GM18507 (cell line): Measurements from ENCODE around the gene C10orf105.

Source experiments
- DNase-seq: peaks from one replicate; pipeline ENCODE4 v3.0.0; 2011; ENCODE audit warnings: low read depth; ENCODE audit not compliant: insufficient read length; ENCODE audit errors: extremely low spot score
- FAIRE-seq: peaks from 2 replicates; lab custom pipeline; 2011; peaks lifted over from hg19 to GRCh38; lab: Jason Lieb, UNC

Gene C10orf105

GRCh38 chr10:71740069-71740653, 20.6 kb upstream of the C10orf105 start:
- DNase-seq: no peak
- FAIRE-seq: no peak

DNA sequence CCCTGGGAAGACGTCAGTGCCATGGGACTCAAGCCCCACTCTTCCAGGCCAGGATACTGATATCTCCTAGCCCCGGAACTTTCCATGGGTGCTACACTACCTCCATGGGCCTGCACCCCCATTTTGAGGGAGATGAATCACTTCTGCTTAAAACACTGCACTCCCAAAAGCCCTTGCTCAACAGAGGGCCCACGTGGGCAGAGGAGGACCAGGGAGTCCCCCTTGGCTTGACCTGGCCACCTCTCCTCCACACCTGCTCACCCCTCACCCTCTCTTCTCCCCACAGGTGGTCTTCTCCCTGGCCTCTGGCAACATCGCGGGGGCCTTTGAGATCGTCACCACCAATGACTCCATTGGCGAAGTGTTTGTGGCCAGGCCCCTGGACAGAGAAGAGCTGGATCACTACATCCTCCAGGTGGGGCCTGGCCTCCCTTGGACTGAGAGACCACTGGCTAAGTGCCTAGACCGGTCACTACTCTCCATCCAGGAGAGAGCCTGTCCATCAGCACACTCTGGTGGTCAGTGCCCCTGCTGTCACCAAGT, 19.9 kb upstream of the C10orf105 start:
- FAIRE-seq (no peak), DNase-seq (no peak)

DNA sequence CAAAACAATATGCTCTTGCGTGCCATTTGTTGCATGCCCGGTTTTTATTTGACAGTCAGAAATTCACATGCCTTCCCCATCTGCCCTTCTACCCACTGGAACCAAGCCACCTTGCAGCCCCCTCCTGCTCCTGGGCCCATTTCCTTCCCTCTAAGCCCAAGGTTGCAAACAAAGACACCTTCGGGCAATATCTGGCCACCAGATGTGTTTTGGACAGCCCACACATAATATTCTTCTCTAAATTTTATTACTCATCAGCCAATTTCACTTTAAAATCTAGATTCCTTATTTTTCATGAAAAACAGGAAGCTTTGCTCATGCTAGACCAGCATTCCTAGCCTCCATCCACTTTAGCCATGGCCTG, 18.2 kb upstream of the C10orf105 start:
- no peak for FAIRE-seq

DNA sequence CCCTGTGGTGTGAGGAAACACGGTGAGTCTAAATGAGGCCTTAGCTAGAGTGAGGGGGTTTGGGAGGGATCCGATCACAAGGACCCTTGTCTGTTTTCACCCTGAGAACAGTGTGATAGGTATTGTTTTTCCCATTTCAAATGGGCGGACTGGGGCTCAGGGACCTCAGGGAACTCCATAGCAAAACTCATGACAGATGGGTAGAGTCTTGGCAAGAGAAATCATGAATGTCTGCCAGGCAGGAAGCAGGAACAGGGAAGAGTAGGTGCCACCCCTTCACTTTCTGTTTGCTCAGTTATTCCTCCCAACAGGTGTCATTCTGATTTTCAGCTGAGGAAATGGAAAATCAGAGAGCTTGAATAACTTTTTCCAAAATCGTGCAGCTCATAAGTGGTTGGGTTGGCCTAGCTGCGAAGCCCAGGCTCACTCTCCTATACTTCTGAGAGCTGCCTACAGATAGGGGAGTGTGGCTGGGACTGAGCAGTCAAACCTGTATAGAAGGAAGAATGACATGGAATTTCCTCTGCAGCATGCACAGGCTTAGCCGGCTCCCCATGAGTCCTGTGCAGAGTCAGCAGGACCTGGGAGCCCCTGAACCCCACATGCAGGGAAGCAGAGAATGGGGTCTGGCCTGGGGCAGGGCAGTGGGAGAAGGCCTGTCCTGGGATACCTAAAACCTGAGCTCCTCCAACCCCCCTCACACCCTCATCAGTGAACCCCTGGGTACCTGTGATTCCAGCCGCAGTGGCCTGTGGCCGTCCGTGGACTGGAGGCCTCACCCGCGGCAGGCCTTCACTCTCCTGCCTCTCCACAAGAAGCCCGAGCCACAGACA, 17.6 kb upstream of the C10orf105 start:
- FAIRE-seq: no peak
- no peak for DNase-seq

More for the DNA sequence above, 18.2 kb upstream of the C10orf105 start:
- DNase-seq: no peak

GRCh38 chr10:71736570-71736952, 17.0 kb upstream of the C10orf105 start:
- DNase-seq (no peak), FAIRE-seq (no peak)

DNA sequence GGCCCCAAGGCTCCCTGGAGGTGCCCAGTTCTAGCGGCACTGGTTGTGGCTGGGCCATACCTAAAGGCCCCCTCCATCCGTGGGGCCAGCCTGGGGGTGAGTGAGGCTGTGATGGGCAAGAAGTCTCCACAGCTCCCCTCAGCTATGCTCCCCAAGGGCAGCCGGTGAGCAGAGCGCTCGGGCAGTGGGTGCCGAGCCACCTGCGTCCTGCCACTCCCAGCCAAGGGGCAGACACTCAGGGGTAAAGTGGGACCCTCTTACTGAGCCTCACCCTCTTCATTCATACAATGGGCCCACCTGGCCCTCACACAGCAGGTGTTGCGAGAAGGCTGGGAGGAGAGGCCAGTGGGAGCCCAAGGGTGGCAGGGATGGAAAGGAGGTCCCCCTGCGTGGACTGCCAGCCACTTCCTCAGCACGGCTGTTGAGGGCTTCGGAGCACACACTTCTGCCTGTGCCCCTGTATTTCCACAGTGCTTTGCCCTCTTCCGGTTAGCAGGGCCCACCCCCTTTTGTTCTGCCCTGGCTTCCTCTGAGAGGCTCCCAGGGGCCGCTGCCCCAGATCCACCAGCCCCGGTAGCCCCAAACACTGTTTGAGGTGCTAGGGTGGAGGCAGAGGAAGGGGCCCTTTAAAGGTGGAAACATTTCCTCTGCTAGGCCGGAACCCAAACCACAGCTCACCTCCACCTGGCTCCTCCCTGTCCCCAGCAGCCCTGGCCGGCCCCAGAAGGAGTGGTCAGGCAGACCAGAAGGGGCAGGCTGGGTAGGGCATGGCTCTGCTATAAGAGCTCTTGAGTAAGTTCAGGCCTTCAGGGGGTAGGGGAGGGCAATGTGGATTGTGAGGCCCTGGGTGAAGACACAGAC, 16.4 kb upstream of the C10orf105 start:
- FAIRE-seq: peak; percentile 49
- no peak for DNase-seq

- no peak for FAIRE-seq
- no peak for DNase-seq
These were observed 15.2 kb upstream of the C10orf105 start for GRCh38 chr10:71734797-71735196.

GRCh38 chr10:71731791-71732190, 12.2 kb upstream of the C10orf105 start:
- no peak for DNase-seq

DNA sequence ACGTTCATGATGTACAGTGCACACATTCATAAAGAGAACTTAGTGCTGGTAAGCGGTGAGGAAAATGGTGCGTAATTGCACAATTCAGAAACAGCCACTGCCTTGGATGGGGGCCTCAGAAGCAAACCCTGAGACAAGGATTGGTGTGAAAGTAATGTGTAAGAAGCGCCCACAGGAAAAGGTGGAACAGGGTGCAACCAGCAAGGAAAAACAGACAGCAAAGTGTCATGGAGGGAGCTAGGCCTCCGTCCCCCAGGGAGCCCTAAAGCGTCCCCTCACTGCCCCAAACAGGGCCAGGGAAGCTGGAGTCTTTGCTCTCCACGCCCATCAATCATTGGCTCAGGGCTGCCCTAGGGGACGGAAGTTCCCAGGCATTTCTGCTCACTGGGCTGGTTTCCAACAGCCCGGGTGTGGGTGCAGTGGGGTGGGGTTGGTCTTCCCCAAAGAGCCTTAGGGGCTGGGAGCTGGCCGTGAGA, 9.6 kb upstream of the C10orf105 start:
- DNase-seq (no peak), FAIRE-seq (no peak)

More at GRCh38 chr10:71731791-71732190, 12.2 kb upstream of the C10orf105 start:
- no peak for FAIRE-seq

- peak; percentile 98 for FAIRE-seq
- DNase-seq: no peak
These were observed 8.5 kb upstream of the C10orf105 start for GRCh38 chr10:71727738-71728737.

DNA sequence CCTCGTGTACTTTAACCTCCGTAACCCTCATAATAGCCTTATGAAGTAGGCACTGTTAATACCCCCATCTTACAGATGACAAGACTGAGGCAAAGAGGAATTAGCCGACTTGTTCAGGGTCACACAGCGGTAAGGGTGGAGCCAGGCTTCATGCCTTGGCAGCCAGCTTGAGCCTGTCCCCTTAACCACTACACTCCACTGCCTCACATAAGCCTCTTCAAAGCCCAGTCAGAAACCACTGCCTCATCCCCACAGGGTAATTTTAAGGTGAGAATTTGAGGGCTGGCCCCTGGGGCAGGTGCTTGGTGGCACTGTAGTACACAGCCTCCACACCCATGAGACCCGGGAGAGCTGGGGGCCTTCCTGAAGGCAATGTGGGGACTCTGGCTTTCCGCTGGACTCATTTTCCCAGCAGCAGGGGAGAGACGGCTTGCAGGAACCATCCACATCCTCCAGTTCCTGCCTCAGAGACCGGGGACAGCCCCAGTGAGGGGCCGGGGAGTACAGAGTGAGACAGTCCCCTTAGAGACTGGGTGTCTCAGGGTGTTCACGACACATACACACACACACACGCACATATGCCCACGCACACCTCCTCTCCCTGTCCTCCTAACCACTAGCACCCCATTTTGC, 7.6 kb upstream of the C10orf105 start:
- no peak for FAIRE-seq
- no peak for DNase-seq

- DNase-seq (no peak), FAIRE-seq (no peak)
These were observed 7.1 kb upstream of the C10orf105 start for GRCh38 chr10:71726580-71727104.

DNA sequence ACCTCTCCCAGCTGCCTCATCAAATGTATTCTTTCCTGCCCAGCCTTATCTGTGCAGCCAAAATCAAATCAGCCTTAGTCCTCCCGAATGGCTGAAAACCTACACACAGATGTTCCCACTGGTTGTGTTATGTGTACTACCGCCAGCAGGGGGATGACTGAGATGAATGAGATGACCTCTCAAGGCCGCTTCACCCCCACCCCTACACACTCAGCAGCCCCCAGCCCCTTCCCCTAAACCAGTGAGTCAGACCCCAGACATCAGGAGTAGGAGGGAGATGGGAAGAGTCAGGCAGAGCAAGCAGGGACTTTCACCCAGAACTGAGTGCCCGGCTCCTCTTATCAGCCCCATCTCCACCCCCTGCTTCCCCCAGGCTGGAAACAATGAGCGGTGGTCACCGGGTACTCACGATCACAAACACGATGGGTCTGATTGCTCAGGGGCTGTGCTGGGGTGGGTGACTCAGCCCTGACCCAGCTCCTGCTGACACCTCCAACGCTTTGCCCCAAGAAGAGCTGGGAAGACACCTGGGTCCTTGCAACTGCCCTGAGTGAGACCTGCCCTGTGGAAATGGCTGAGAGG, 6.5 kb upstream of the C10orf105 start:
- no peak for DNase-seq

GRCh38 chr10:71725249-71725648, 5.7 kb upstream of the C10orf105 start:
- DNase-seq: no peak
- FAIRE-seq: no peak

More for the DNA sequence above, 6.5 kb upstream of the C10orf105 start:
- peak; percentile 68 for FAIRE-seq

- FAIRE-seq (no peak), DNase-seq (no peak)
These were observed 5.0 kb upstream of the C10orf105 start for GRCh38 chr10:71724539-71724938.

- FAIRE-seq (no peak), DNase-seq (no peak)
These were observed 3.7 kb upstream of the C10orf105 start for GRCh38 chr10:71723311-71723710.

GRCh38 chr10:71722849-71723248, 3.3 kb upstream of the C10orf105 start:
- FAIRE-seq (no peak), DNase-seq (no peak)

DNA sequence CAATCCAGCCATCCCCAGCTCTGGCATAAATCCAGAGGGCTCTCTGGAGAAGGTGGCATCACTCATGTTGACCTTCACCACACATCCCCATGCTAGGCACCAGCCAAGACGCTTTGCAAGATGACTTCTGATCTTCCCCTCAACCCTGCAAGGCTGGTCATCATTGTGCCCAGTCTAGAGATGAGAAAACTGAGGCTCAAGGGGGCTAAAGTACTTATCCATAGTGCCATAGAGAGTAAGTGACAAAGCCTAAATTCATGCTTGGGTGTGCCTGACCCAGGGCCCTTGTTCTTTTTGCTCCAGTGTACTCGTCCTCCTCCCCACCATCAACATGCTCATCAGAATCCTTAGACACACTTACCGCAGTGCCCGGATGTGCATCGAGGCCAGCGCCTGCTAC, 1.7 kb upstream of the C10orf105 start:
- DNase-seq (no peak), FAIRE-seq (no peak)
